Astrocyte of the spinal cord (primary cell): ENCODE results near the gene NT5C3A.

Experiments
- DNase-seq: peaks from one replicate; pipeline ENCODE4 v3.0.0; 2011; ENCODE audit warnings: low read depth, low spot score
- H3K4me3 ChIP-seq: 2 replicates; pipeline ENCODE4 v1.5.1; 2011; ENCODE audit warnings: low read depth, mild to moderate bottlenecking, low read length, moderate library complexity
- CTCF ChIP-seq: IDR thresholded peaks from 2 replicates; pipeline ENCODE4 v1.5.1; 2012; ENCODE audit warnings: low read depth, mild to moderate bottlenecking, low read length, inconsistent platforms
- in situ Hi-C: cut with HindIII; loops from 2 replicates; pipeline ENCODE4 v1.10.0; 2017; ENCODE audit warnings: low sequenced_read_pairs

Gene NT5C3A

GRCh38 chr7:33091641-33092191 lies 29.1 kb upstream of the NT5C3A start:
- no peak for TF ChIP-seq CTCF
- in situ Hi-C loops: no loop called here
- no peak for DNase-seq
- H3K4me3 ChIP-seq: no peak overlapping the region

GRCh38 chr7:33091111-33091531 lies 28.5 kb upstream of the NT5C3A start:
- TF ChIP-seq CTCF: no peak
- peak; percentile 39 for DNase-seq
- no peak overlapping the region for H3K4me3 ChIP-seq
- in situ Hi-C loops: no loop called here

- no peak overlapping the region for H3K4me3 ChIP-seq
- DNase-seq: no peak
- TF ChIP-seq CTCF: no peak
- in situ Hi-C loops: no loop called here
These were observed 26.6 kb upstream of the NT5C3A start for GRCh38 chr7:33089142-33089541.

- no peak for DNase-seq
- H3K4me3 ChIP-seq: no peak overlapping the region
- no peak for TF ChIP-seq CTCF
- in situ Hi-C loops: no loop called here
These were observed 25.3 kb upstream of the NT5C3A start for GRCh38 chr7:33087858-33088257.

GRCh38 chr7:33087356-33087755 lies 24.8 kb upstream of the NT5C3A start:
- no peak overlapping the region for H3K4me3 ChIP-seq
- TF ChIP-seq CTCF: no peak
- DNase-seq: no peak
- in situ Hi-C loops: no loop called here

- no peak for DNase-seq
- in situ Hi-C loops: no loop called here
- no peak overlapping the region for H3K4me3 ChIP-seq
- no peak for TF ChIP-seq CTCF
These were observed 17.5 kb upstream of the NT5C3A start for GRCh38 chr7:33079763-33080690.
